Left hindlimb (tissue), 1 donor: ENCODE results near the gene DNAI2.
"Not testable (repeated sequence)": the region's sequence is repeated elsewhere in the genome, so short reads cannot be mapped to it uniquely, and the experiment has no call there.

ENCODE experiments used
- DNase-seq: peaks from one replicate; pipeline ENCODE4 v3.0.0-alpha.2; 2018

DNAI2 gene

GRCh38 chr17:74276541-74277009, 2.5 kb downstream of the DNAI2 start:
- DNase-seq = no peak

- DNase-seq = no peak
These were observed 3.9 kb downstream of the DNAI2 start for GRCh38 chr17:74277935-74278334.

- not testable (repeated sequence) for DNase-seq
These were observed 5.6 kb downstream of the DNAI2 start for GRCh38 chr17:74279617-74280016.

- no peak for DNase-seq
These were observed 6.1 kb downstream of the DNAI2 start for GRCh38 chr17:74280093-74280513.

GRCh38 chr17:74281799-74282198, 7.8 kb downstream of the DNAI2 start:
- DNase-seq = no peak

- DNase-seq = not testable (repeated sequence)
These were observed 8.2 kb downstream of the DNAI2 start for GRCh38 chr17:74282274-74282586.

- DNase-seq = no peak
These were observed 8.7 kb downstream of the DNAI2 start for GRCh38 chr17:74282587-74283370.

- no peak for DNase-seq
These were observed 9.3 kb downstream of the DNAI2 start for GRCh38 chr17:74283371-74283673.

GRCh38 chr17:74287031-74287602, 13.1 kb downstream of the DNAI2 start:
- no peak for DNase-seq

- DNase-seq = no peak
These were observed 14.8 kb downstream of the DNAI2 start for GRCh38 chr17:74288785-74289184.

- DNase-seq = no peak
These were observed 15.7 kb downstream of the DNAI2 start for GRCh38 chr17:74289688-74290087.

- no peak for DNase-seq
These were observed 16.3 kb downstream of the DNAI2 start for GRCh38 chr17:74290340-74290739.

GRCh38 chr17:74292495-74292894, 18.5 kb downstream of the DNAI2 start:
- DNase-seq = no peak

- DNase-seq = no peak
These were observed 21.9 kb downstream of the DNAI2 start for GRCh38 chr17:74295625-74296547.

- DNase-seq = peak; percentile 59
These were observed 22.5 kb downstream of the DNAI2 start for GRCh38 chr17:74296548-74296936.

- DNase-seq = no peak
These were observed 23.9 kb downstream of the DNAI2 start for GRCh38 chr17:74297941-74298340.

- DNase-seq = no peak
These were observed 24.7 kb downstream of the DNAI2 start for GRCh38 chr17:74298778-74299177.

GRCh38 chr17:74299226-74300009, 25.4 kb downstream of the DNAI2 start:
- no peak for DNase-seq

- DNase-seq = no peak
These were observed 29.3 kb downstream of the DNAI2 start for GRCh38 chr17:74303305-74303704.

GRCh38 chr17:74304184-74304583, 30.1 kb downstream of the DNAI2 start:
- no peak for DNase-seq

- DNase-seq = no peak
These were observed 32.0 kb downstream of the DNAI2 start for GRCh38 chr17:74305865-74306654.
